GM12891 (cell line): ENCODE measurements around the gene ARHGEF11.

Experiments
- PAX5 ChIP-seq: IDR thresholded peaks from 2 replicates; pipeline ENCODE4 v1.6.1; 2011; ENCODE audit warnings: low read length, moderate library complexity, mild to moderate bottlenecking; ENCODE audit not compliant: insufficient read depth, severe bottlenecking
- POLR2A ChIP-seq: IDR thresholded peaks from 2 replicates; pipeline ENCODE4 v1.6.1; 2011; ENCODE audit warnings: low read depth, low read length, control low read depth
- POLR2AphosphoS5 ChIP-seq: IDR thresholded peaks from 2 replicates; pipeline ENCODE4 v1.6.1; 2011; ENCODE audit warnings: low read depth, low read length, control low read depth
- POU2F2 ChIP-seq: IDR thresholded peaks from 2 replicates; pipeline ENCODE4 v1.6.1; 2011; ENCODE audit warnings: low read depth, mild to moderate bottlenecking, control low read depth, low read length, moderate library complexity
- SPI1 ChIP-seq: IDR thresholded peaks from 2 replicates; pipeline ENCODE4 v1.6.1; 2011; ENCODE audit warnings: low read depth, low read length, control low read depth
- TAF1 ChIP-seq: IDR thresholded peaks from 2 replicates; pipeline ENCODE4 v1.6.1; 2011; ENCODE audit warnings: low read depth, low read length, control low read depth

DNA sequence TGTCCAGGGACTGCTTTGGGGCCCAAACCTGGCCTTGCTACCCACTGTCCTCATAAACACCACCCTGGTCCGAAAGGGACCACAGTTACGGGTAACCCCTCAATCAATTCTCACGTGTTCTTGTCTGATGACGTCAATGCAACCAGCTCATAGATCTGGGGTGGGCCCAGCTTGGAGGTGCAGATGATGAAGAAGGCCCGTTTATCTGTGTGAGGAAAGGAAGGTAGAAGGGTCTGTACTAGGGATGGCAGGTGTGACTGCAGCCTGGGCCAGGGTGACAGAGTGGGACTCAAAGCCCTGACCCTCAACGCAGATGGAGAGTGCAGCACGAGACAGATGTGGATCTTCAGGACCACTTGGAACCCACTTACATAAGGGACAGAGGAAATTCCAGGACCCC, 103.0 kb downstream of the ARHGEF11 start:
- no peak for TF ChIP-seq POLR2A
- TF ChIP-seq TAF1: no peak
- no peak for TF ChIP-seq POLR2AphosphoS5
- no peak for TF ChIP-seq POU2F2
- no peak for TF ChIP-seq SPI1
- TF ChIP-seq PAX5: no peak
